Activated naive CD4-positive, alpha-beta T cell treated with anti-CD3 and anti-CD28 coated beads, Interleukin-2, amount 50 U/mL, for 16 hours (primary cell): Measurements from ENCODE around the gene ATP5PF.
A peak's percentile ranks its signal among the peaks of the same experiment; 100 is the strongest.
"Not testable (repeated sequence)": the region's sequence is repeated elsewhere in the genome, so short reads cannot be mapped to it uniquely, and the experiment has no call there.

Source experiments
- DNase-seq: peaks from one replicate; pipeline ENCODE4 v3.0.0-alpha.2; 2020

Gene ATP5PF

DNA sequence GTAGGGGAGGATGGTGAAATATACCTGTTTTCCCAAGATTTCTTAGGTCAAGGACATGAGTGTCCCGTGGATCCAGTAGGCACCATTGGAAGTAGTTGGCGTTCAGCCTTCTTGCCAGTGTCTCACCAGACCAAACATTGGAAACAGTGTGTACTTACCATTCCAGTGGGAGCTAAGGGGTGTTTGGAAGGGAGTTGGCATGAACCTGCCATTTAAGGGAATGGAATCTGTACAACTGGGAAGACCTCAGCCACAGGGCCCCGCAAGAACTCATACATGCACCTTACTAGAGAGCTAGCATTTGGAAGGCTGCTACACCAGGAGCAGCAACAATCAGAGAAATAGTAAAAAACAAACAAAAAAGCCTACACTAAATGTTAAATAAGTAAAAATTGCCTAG is 12.7 kb downstream of the ATP5PF start:
- DNase-seq = no peak

DNA sequence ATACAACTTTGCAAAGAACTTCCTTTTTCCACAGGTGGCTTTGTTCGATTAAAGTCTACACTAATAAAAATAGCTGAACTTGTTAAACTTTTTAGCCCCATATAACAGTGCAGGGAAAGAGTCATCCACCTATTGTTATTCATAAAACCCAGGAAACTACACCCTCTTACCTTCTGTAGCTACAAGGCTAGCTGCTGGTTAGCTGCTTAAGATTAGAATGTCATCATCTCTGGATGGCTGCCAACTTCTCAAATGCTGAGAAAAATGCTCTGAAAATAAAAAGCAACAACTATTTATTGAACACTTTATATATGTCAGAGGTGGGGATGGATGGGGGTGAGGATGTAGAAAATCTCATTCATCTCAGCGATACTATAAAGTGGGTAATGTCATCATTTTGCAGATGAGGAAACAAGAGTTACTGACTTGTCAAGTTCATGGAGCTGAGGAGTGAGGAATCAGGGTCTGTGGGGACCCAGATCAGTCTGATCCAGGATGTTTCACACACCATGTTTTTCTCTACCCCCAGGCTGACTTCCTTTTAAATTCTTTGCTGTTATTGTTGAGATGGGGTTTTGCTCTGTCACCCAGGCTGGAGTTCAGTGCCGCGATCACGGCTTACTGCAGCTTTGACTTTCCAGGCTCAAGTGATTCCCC is 17.1 kb downstream of the ATP5PF start:
- no peak for DNase-seq

DNA sequence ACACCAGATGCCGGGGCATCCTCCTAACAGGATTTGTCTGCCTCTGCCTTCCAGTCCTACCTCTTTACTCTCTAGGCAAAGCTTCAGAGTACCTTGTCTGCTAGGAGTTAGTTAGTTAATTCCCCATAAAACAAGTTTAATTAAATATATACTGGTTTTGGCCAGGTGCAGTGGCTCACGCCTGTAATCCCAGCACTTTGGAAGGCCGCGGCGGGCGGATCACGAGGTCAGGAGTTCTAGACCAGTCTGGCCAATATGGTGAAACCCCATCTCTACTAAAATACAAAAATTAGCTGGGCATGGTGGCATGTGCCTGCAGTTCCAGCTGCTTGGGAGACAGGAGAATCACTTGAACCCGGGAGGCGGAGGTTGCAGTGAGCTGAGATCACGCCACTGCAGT is 20.6 kb downstream of the ATP5PF start:
- DNase-seq = not testable (repeated sequence)

DNA sequence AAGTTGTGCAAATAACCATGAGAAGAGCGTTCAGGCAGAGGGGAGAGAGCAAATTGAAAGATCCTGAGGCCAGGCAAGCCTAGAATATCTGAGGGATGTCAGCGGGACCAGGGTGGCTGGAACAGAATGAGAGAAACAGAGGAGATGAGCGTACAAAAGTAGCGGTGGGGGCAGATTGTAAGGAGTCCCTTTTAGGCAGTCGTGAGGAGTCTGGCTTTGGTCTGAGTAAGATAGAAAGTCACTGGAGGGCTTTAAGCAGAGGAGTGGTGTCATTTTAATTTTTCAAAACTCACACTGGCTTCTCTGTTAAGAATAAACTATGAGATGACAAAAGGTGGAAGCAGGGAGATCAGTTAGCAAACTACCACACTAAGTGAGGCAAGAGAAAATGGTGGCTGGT is 24.2 kb downstream of the ATP5PF start:
- DNase-seq = no peak

DNA sequence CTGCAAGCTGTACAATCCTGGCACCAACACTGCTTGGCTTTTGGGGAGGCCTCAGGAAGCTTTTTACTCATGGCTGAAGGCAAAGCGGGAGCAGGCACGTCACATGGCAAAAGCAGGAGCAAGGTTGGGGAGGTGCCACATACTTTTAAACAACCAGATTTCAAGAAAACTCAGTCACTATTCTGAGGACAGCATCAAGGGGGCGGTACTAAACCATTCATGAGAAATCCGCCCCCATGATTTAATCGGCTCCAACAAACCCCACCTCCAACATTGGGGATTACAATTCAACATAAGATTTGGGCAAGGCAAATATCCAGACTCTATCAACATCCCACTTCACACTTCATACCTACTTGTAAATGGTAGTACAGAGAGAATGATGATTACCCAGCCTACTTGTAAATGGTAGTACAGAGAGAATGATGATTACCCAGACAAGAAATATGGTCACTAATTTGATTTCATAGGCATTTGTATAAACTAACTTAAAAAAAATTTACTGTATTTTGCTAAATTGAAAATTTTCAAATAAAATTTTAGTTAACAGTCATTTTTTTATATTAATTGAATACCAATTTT is 24.9 kb downstream of the ATP5PF start:
- no peak for DNase-seq

DNA sequence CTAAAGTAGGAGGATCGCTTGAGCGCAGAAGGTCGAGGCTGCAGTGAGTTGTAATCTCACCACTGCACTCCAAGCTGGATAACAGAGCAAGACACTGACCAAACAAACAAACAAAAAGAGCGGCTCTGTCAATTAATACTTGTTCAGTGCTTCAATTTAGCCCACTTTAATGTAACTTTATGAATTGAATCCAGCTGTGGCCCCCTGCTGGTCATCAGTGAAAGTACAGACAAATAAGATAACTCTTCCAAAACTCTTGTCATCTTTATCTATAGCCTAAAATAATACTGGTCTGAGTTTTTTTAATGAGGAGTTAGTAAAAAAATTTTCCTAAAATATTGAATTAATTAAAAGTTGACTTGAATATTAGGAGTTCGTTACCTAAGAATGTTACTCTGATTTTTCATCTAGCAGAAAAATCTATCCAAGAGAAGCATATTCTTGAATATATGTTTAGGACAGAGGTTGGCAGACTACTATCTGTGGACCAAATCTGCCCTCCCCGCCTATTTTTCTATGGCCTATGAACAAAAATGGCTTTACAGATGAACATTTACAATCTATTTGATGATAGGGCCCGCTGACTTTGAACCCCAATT is 26.1 kb downstream of the ATP5PF start:
- peak; percentile 30 for DNase-seq

DNA sequence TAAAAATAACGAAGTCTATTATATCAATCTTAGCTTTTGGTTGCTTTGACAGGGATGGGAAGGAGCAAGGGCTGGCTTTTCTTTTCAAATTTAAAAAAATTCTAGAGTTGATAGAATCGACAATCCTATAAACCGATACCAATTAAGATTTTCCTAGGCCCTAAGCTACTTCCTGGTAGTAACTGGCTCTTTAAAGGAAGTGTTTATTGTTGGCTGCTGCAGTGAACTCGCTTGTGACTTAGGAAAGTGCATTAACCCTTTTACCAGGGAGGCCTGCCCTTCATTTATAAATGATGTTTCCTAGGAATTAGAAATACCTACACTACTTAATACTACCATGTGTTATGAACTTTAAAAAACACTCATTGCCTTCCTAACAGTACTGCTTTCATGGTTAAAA is 33.2 kb downstream of the ATP5PF start:
- DNase-seq = no peak

DNA sequence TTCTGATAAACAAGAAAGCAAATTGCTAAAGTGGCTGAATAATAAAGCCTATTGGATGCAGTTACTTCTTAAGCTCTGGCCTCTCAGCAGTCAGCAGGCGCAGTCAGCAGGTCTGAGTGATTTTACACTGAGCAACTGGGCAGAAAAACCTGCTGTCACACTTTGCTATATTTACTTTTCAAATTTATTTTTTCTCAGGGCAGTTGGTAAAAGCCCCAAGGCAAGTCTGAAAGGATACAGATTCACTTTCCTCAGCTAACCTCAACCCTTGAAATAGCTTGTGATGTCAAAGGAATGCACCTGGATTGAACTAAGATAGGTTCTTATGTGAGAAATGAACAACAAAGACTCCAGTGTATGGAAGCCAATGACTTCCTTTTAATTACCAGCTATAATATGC is 34.0 kb downstream of the ATP5PF start:
- DNase-seq = no peak

DNA sequence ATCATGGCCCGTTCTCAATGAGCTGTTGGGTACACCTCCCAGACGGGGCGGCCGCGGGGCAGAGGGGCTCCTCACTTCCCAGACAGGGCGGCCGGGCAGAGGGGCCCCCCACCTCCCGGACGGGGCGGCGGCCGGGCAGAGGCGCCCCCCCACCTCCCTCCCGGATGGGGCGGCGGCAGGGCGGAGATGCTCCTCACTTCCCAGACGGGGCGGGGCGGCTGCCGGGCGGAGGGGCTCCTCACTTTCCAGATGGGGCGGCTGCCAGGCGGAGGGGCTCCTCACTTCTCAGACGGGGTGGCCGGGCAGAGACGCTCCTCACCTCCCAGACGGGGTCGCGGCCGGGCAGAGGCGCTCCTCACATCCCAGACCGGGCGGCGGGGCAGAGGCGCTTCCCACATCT is 39.2 kb downstream of the ATP5PF start:
- not testable (repeated sequence) for DNase-seq

DNA sequence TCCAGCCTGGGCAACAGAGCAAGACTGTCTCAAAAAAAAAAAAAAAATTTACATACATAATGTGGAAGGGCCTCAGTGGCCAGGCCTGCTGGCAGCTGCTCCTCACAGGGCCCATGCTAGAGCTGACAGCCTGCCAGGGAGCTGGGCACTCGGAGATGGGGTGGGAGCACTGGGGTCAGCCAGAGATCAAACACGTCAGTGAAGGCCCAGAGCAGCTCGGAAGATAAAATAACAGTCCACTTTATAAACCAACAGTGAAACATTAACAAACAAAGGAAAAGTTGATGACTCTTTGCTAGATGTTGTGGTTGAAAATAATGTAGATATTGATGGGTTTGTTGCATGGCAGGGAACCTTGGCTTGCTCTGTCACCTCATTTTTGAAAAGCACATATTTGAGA is 42.7 kb downstream of the ATP5PF start:
- DNase-seq = no peak

DNA sequence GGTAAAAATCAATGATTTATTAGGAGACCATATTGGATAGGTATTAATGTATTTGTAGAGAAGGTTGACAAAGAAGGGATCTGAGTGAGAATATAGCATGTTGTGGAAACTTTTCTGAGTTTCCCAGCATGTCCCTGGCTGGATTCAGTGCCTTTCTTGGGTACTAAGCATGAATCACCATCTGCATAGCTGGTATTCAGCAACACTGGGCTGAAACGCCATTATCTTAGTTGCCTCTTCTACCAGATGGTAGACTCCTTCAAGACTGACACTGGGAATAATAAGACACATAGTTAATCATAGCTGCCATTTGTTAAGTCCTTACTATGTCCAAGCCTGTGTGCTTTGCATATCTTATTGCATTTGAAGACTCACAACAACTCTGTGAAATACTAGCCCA is 45.5 kb downstream of the ATP5PF start:
- DNase-seq = no peak

DNA sequence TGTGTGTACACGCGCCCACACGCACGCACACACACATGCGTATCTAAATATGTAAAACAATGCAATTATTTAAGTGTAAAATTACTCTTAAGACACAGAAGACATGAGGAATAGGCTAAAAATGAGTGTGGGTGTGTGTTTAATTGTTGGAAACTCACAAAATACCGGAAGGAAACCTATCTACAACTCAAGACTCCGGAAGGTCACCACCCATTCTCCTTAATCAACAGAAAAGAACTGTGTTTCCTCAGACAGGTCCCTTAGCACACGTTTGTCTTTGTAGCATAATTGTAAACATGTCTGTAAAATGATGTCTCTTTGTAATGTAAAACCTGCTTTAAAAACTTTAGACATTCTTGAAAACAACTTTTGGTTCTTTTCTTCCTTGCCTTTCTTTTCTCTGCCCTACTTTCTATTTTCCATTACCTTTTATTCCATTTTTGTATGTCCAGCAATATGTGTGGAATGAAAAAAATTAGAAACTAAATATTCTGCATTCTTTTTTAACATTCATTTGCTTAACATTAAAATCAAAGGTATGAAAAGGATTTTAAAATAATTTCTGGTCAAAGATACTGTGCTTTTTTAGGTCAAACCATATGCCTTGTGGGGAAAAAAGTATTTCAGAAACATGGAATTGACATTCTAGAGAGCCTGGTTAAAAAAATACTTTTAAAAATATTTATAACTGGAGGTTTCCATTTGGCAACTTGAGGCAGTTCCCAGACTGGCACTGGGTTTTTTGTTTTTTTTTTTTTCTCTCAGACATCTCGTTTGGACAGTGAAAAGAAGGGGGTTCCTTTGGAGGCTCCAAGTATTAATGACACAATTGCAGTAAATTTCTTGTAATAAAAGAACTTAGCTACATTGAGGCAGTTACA is 46.2 kb downstream of the ATP5PF start:
- DNase-seq = no peak

DNA sequence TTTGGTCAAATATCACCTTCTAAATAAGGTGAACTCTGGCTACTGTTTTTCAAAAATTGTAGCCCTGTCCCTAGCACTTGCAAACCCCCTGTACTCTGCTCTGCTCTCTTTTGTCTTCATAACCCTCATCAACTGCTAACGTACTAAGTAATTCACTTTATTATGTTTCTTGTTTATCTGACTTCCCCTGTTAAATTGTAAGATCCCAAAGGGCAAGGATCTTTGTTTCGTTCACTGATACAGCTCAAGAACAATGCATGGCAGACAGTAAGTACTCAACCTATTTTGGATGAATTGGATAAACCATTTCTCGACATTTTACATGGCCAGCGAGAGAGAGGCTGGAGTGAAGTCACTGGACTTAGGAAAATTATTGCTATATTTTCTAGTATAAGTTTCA is 46.9 kb downstream of the ATP5PF start:
- DNase-seq = no peak

DNA sequence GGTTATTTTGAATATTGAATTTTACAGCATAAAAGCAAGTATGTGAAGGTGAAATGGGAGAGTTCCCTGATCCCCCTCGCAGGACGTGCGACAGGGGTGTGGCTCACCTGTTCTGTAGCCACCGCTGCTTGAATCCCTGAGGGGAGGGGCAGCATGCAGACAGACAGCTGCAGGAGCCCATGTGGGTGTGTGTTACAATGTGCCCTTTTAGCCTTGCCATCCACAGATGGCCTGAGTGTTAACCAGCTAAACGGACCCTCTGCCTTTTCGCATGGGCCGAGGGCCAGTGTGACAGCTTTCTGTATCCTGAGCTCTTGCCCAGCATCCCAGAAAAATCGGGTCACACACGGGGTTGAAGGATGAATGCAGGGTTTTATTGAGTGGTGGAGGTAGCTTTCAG is 52.3 kb downstream of the ATP5PF start:
- no peak for DNase-seq

DNA sequence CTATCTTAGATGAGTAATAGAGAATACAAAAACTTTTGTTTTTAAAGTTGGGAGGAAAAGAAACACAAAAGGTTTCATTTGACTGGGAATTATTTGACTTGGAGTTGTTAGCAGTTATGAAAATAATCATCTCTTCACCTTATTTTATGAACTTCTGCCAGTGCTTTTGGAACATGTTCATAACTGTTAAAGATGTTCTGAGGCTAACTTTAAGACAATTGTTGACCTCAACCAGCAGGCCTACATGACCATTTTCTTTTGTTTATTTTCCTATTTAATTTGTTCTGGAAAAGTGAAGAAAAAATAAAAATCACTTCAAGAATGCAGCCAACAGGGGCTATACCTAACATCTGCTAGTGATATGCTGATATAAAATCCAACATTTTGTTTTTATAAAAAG is 58.3 kb downstream of the ATP5PF start:
- no peak for DNase-seq
